Measurements from ENCODE around the gene FBXW4. TPM values are rescaled to one million over a fixed set of nuclear protein-coding genes. Genes with fewer than 3 reads are reported as not detected.

The FBXW4 gene
- total and polyA plus RNA-seq, 2 of the 8 experiments (the other 6 are each of a cell fraction or from before 2014, with no cell fraction given), result 29.0 to 32.8 TPM

- TF ChIP-seq CHD7 (IDR thresholded peaks at IDR 0.05; ENCODE audit: insufficient replicate concordance, low read length) (no peak), JUND (IDR thresholded peaks at IDR 0.05; ENCODE audit: low read length) (no peak), ASH2L (IDR thresholded peaks at IDR 0.05; ENCODE audit: low read length) (no peak), BRCA1 (IDR thresholded peaks at IDR 0.05; ENCODE audit: low read depth, low read length) (no peak), CBX8 (IDR thresholded peaks at IDR 0.05; ENCODE audit: borderline replicate concordance, low read depth, low read length) (no peak)
Measured at GRCh38 chr10:101708073-101708472, 13.1 kb upstream of the FBXW4 start (continued).

All from H1 (cell line).